ENCODE results near the gene ZNF469. TPM values are rescaled to one million over a fixed set of nuclear protein-coding genes. Genes with fewer than 3 reads are reported as not detected.

The ZNF469 gene
- total and polyA plus RNA-seq, 4 experiments from 2014 or later: 0.01 to 0.64 (median 0.61) TPM; not detected in 1

- no peak for DNase-seq
- intact Hi-C loops (cut with micrococcal nuclease): no loop called here
- Histone ChIP-seq H3K27ac (ENCODE audit: low read depth, low read length) (no peak overlapping the region), H3K9me3 (ENCODE audit: control insufficient read depth in 1 of 2, low read length in 2 of 2) (no peaks in the 10 kb centered on the region), H3K27me3 (ENCODE audit: insufficient read depth, low read length) (no peaks in the 10 kb centered on the region), H3K4me1 (ENCODE audit: insufficient read depth, low read length) (peaks cover 8% of the 10 kb centered on the region), H3K4me3 (ENCODE audit: low read length in 2 of 2) (no peak overlapping the region), H3K36me3 (ENCODE audit: insufficient read depth, low read length) (no peaks in the 10 kb centered on the region)
- Mint-ChIP-seq H3K9me3 (peaks cover 0 to 2% (median 0%) of the 10 kb centered on the region in 8 donors), H3K27ac (no peak overlapping the region), H3K36me3 (no peaks in the 10 kb centered on the region), H3K27me3 (peaks cover 0 to 3% of the 10 kb centered on the region in 2 donors), H3K4me3 (no peak overlapping the region), H3K4me1 (peaks cover 3 to 8% (median 5%) of the 10 kb centered on the region in 4 donors)
- ChIA-PET CTCF (ENCODE audit: partially characterized antibody) (no interaction called here), POLR2A (ENCODE audit: partially characterized antibody) (no interaction called here)
These were observed 38.2 kb upstream of the ZNF469 start for GRCh38 chr16:88344411-88345030.

GRCh38 chr16:88345031-88345720 is 37.6 kb upstream of the ZNF469 start:
- ChIA-PET POLR2A (ENCODE audit: partially characterized antibody) (no interaction called here), CTCF (ENCODE audit: partially characterized antibody) (no interaction called here)
- H3K4me3 Mint-ChIP-seq: no peak overlapping the region
- no peaks in the 10 kb centered on the region for H3K9me3 ChIP-seq (ENCODE audit: control insufficient read depth in 1 of 2, low read length in 2 of 2)
- peaks cover 4 to 9% (median 6%) of the 10 kb centered on the region in 4 donors for H3K4me1 Mint-ChIP-seq
- no peaks in the 10 kb centered on the region for H3K36me3 ChIP-seq (ENCODE audit: insufficient read depth, low read length)
- H3K27ac Mint-ChIP-seq: no peak overlapping the region
- no peaks in the 10 kb centered on the region for H3K27me3 ChIP-seq (ENCODE audit: insufficient read depth, low read length)
- no peak overlapping the region for H3K27ac ChIP-seq (ENCODE audit: low read depth, low read length)
- intact Hi-C loops (cut with micrococcal nuclease): no loop called here
- no peak overlapping the region for H3K4me3 ChIP-seq (ENCODE audit: low read length in 2 of 2)
- no peaks in the 10 kb centered on the region for H3K36me3 Mint-ChIP-seq
- H3K9me3 Mint-ChIP-seq: peaks cover 0 to 2% (median 0%) of the 10 kb centered on the region in 8 donors
- no peak for DNase-seq
- H3K27me3 Mint-ChIP-seq: peaks cover 0 to 3% of the 10 kb centered on the region in 2 donors
- peaks cover 8% of the 10 kb centered on the region for H3K4me1 ChIP-seq (ENCODE audit: insufficient read depth, low read length)

GRCh38 chr16:88345721-88346560 is 36.8 kb upstream of the ZNF469 start:
- Mint-ChIP-seq H3K9me3 (peaks cover 0 to 2% (median 0%) of the 10 kb centered on the region in 8 donors), H3K27ac (no peak overlapping the region), H3K27me3 (no peaks in the 10 kb centered on the region), H3K36me3 (no peaks in the 10 kb centered on the region), H3K4me3 (no peak overlapping the region), H3K4me1 (peaks cover 4 to 9% (median 6%) of the 10 kb centered on the region in 4 donors)
- H3K9me3 ChIP-seq (ENCODE audit: control insufficient read depth in 1 of 2, low read length in 2 of 2): no peaks in the 10 kb centered on the region
- intact Hi-C loops (cut with micrococcal nuclease): no loop called here
- CTCF ChIA-PET (ENCODE audit: partially characterized antibody): no interaction called here
- no peak overlapping the region for H3K4me3 ChIP-seq (ENCODE audit: low read length in 2 of 2)
- H3K36me3 ChIP-seq (ENCODE audit: insufficient read depth, low read length): no peaks in the 10 kb centered on the region
- no peaks in the 10 kb centered on the region for H3K27me3 ChIP-seq (ENCODE audit: insufficient read depth, low read length)
- POLR2A ChIA-PET (ENCODE audit: partially characterized antibody): no interaction called here
- peaks cover 8% of the 10 kb centered on the region for H3K4me1 ChIP-seq (ENCODE audit: insufficient read depth, low read length)
- H3K27ac ChIP-seq (ENCODE audit: low read depth, low read length): no peak overlapping the region
- DNase-seq: no peak

- H3K27ac ChIP-seq (ENCODE audit: low read depth, low read length): no peak overlapping the region
- CTCF ChIA-PET (ENCODE audit: partially characterized antibody): no interaction called here
- intact Hi-C loops (cut with micrococcal nuclease): no loop called here
- H3K4me1 Mint-ChIP-seq: peaks cover 4 to 9% (median 6%) of the 10 kb centered on the region in 4 donors
- H3K9me3 ChIP-seq (ENCODE audit: control insufficient read depth in 1 of 2, low read length in 2 of 2): no peaks in the 10 kb centered on the region
- H3K9me3 Mint-ChIP-seq: peaks cover 0 to 2% (median 0%) of the 10 kb centered on the region in 8 donors
- H3K4me3 ChIP-seq (ENCODE audit: low read length in 2 of 2): no peak overlapping the region
- no peaks in the 10 kb centered on the region for H3K36me3 Mint-ChIP-seq
- no peak for DNase-seq
- no peaks in the 10 kb centered on the region for H3K27me3 ChIP-seq (ENCODE audit: insufficient read depth, low read length)
- POLR2A ChIA-PET (ENCODE audit: partially characterized antibody): no interaction called here
- no peaks in the 10 kb centered on the region for H3K36me3 ChIP-seq (ENCODE audit: insufficient read depth, low read length)
- peak overlapping the region in 2 of 7 donors; percentile 18 to 60 for H3K27ac Mint-ChIP-seq
- H3K4me3 Mint-ChIP-seq: no peak overlapping the region
- H3K27me3 Mint-ChIP-seq: no peaks in the 10 kb centered on the region
- H3K4me1 ChIP-seq (ENCODE audit: insufficient read depth, low read length): peaks cover 8% of the 10 kb centered on the region
These were observed 35.9 kb upstream of the ZNF469 start for GRCh38 chr16:88346680-88347505.

GRCh38 chr16:88347656-88348376 is 34.9 kb upstream of the ZNF469 start:
- H3K9me3 Mint-ChIP-seq: peaks cover 0 to 2% (median 0%) of the 10 kb centered on the region in 8 donors
- H3K36me3 Mint-ChIP-seq: no peaks in the 10 kb centered on the region
- intact Hi-C loops (cut with micrococcal nuclease): no loop called here
- H3K4me3 Mint-ChIP-seq: peak overlapping the region in 2 of 8 donors; percentile 9 to 33
- H3K4me1 Mint-ChIP-seq: peaks cover 4 to 9% (median 6%) of the 10 kb centered on the region in 4 donors
- H3K4me1 ChIP-seq (ENCODE audit: insufficient read depth, low read length): peaks cover 8% of the 10 kb centered on the region
- H3K27me3 Mint-ChIP-seq: no peaks in the 10 kb centered on the region
- ChIA-PET POLR2A (ENCODE audit: partially characterized antibody) (no interaction called here), CTCF (ENCODE audit: partially characterized antibody) (no interaction called here)
- no peak overlapping the region for H3K4me3 ChIP-seq (ENCODE audit: low read length in 2 of 2)
- DNase-seq: peak in 4 of 5 donors; percentile 5 to 20 (median 13)
- no peak overlapping the region for H3K27ac ChIP-seq (ENCODE audit: low read depth, low read length)
- H3K9me3 ChIP-seq (ENCODE audit: control insufficient read depth in 1 of 2, low read length in 2 of 2): no peaks in the 10 kb centered on the region
- H3K27ac Mint-ChIP-seq: no peak overlapping the region
- H3K36me3 ChIP-seq (ENCODE audit: insufficient read depth, low read length): no peaks in the 10 kb centered on the region
- H3K27me3 ChIP-seq (ENCODE audit: insufficient read depth, low read length): no peaks in the 10 kb centered on the region

GRCh38 chr16:88348377-88349152 is 34.2 kb upstream of the ZNF469 start:
- intact Hi-C loops (cut with micrococcal nuclease): no loop called here
- no peaks in the 10 kb centered on the region for H3K36me3 ChIP-seq (ENCODE audit: insufficient read depth, low read length)
- no peaks in the 10 kb centered on the region for H3K27me3 ChIP-seq (ENCODE audit: insufficient read depth, low read length)
- no peak for DNase-seq
- H3K9me3 ChIP-seq (ENCODE audit: control insufficient read depth in 1 of 2, low read length in 2 of 2): no peaks in the 10 kb centered on the region
- peaks cover 8% of the 10 kb centered on the region for H3K4me1 ChIP-seq (ENCODE audit: insufficient read depth, low read length)
- no peaks in the 10 kb centered on the region for H3K27me3 Mint-ChIP-seq
- H3K4me3 ChIP-seq (ENCODE audit: low read length in 2 of 2): no peak overlapping the region
- H3K9me3 Mint-ChIP-seq: peaks cover 0 to 2% (median 0%) of the 10 kb centered on the region in 8 donors
- ChIA-PET POLR2A (ENCODE audit: partially characterized antibody) (no interaction called here), CTCF (ENCODE audit: partially characterized antibody) (no interaction called here)
- H3K4me1 Mint-ChIP-seq: peaks cover 4 to 9% (median 6%) of the 10 kb centered on the region in 4 donors
- H3K4me3 Mint-ChIP-seq: peak overlapping the region in 1 of 8 donors; percentile 33
- H3K27ac Mint-ChIP-seq: no peak overlapping the region
- no peaks in the 10 kb centered on the region for H3K36me3 Mint-ChIP-seq
- no peak overlapping the region for H3K27ac ChIP-seq (ENCODE audit: low read depth, low read length)
